HepG2 (cell line): Measurements from ENCODE around the gene BCL11B. TPM values are rescaled to one million over a fixed set of nuclear protein-coding genes. Genes with fewer than 3 reads are reported as not detected.

Source experiments
- AKAP8 ChIP-seq: sonication (generic); formaldehyde crosslinking; IDR thresholded peaks from 2 replicates; pipeline ENCODE4 v1.5.1; 2020; ENCODE audit warnings: mild to moderate bottlenecking, missing genetic modification reagents
- BCL6 ChIP-seq: IDR thresholded peaks from 2 replicates; pipeline ENCODE4 v1.6.1; 2016; ENCODE audit warnings: missing genetic modification reagents, missing compliant biosample characterization
- HNF1A ChIP-seq, 2 experiments: sonication (generic) in 1 of 2; formaldehyde crosslinking in 1 of 2; IDR thresholded peaks; 2 replicates each; pipeline versions ENCODE4 v1.4.0 to v1.6.1; 2016 to 2020; ENCODE audit warnings: borderline replicate concordance in 1 of 2, low read depth in 1 of 2, mild to moderate bottlenecking in 1 of 2, missing genetic modification reagents in 1 of 2
- HOXA9 ChIP-seq: sonication (generic); formaldehyde crosslinking; IDR thresholded peaks from 2 replicates; pipeline ENCODE4 v1.8.1; 2022; ENCODE audit warnings: missing genetic modification reagents, mild to moderate bottlenecking, moderate library complexity, borderline replicate concordance
- LRRFIP1 ChIP-seq: sonication (generic); formaldehyde crosslinking; conservative IDR thresholded peaks from 2 replicates; pipeline ENCODE4 v1.4.0; 2020; ENCODE audit warnings: missing genetic modification reagents
- NFE2 ChIP-seq: sonication (generic); formaldehyde crosslinking; IDR thresholded peaks from 2 replicates; pipeline ENCODE4 v1.4.0; 2020; ENCODE audit warnings: missing genetic modification reagents
- NFYB ChIP-seq: sonication (generic); formaldehyde crosslinking; IDR thresholded peaks from 2 replicates; pipeline ENCODE4 v1.4.0; 2020; ENCODE audit warnings: missing genetic modification reagents
- PATZ1 ChIP-seq: sonication (generic); formaldehyde crosslinking; IDR thresholded peaks from 2 replicates; pipeline ENCODE4 v1.4.0; 2020; ENCODE audit warnings: missing genetic modification reagents
- RNF2 ChIP-seq: fragments of 450-650 bp; conservative IDR thresholded peaks from 2 replicates; pipeline ENCODE4 v1.6.1; 2016; ENCODE audit warnings: low read depth
- SOX6 ChIP-seq, 2 experiments: fragments of 450-650 bp in 1 of 2; sonication (generic) in 1 of 2; formaldehyde crosslinking in 1 of 2; IDR thresholded peaks; 2 replicates each; pipeline versions ENCODE4 v1.4.0 to v1.6.1; 2017 to 2020; ENCODE audit warnings: antibody characterized with exemption in 1 of 2, mild to moderate bottlenecking in 1 of 2, missing genetic modification reagents in 1 of 2
- ZBTB43 ChIP-seq: sonication (generic); formaldehyde crosslinking; conservative IDR thresholded peaks from 2 replicates; pipeline ENCODE4 v1.4.0; 2020; ENCODE audit warnings: missing genetic modification reagents
- ZNF24 ChIP-seq: fragments of 450-650 bp; IDR thresholded peaks from 2 replicates; pipeline ENCODE4 v1.6.1; 2017; ENCODE audit warnings: antibody characterized with exemption, mild to moderate bottlenecking
- ZNF275 ChIP-seq: sonication (generic); formaldehyde crosslinking; IDR thresholded peaks from 2 replicates; pipeline ENCODE4 v1.8.0; 2022; ENCODE audit warnings: missing genetic modification reagents, mild to moderate bottlenecking, inconsistent platforms, borderline replicate concordance
- ZNF350 ChIP-seq: sonication (generic); formaldehyde crosslinking; IDR thresholded peaks from 2 replicates; pipeline ENCODE4 v1.4.0; 2020; ENCODE audit warnings: mild to moderate bottlenecking, low read depth, missing genetic modification reagents, borderline replicate concordance
- ZNF576 ChIP-seq: sonication (generic); formaldehyde crosslinking; IDR thresholded peaks from 2 replicates; pipeline ENCODE4 v1.4.0; 2020; ENCODE audit warnings: mild to moderate bottlenecking, missing genetic modification reagents
- ZNF7 ChIP-seq: IDR thresholded peaks from 2 replicates; pipeline ENCODE4 v1.6.1; 2016; ENCODE audit warnings: missing biosample characterization, missing genetic modification reagents
- ZSCAN12 ChIP-seq: sonication (generic); formaldehyde crosslinking; IDR thresholded peaks from 2 replicates; pipeline ENCODE4 v1.9.0; 2021; ENCODE audit warnings: mild to moderate bottlenecking, missing genetic modification reagents
- polyA plus RNA-seq, 8 experiments: library from polyadenylated mRNA; depleted of rRNA in 3 of 8; stranded (reverse) in 7 of 8; unstranded in 1 of 8; fragments of >200 nt; fragmentation: Illumina TruSeq in 4 of 8; extraction: Trizol in 4 of 8; gene quantifications; 2 replicates each; pipeline versions ENCODE4 v1.2.1 to v1.2.3, GENCODE V29; 2011 to 2016; ENCODE audit warnings: low read depth in 4 of 8, missing spikeins in 1 of 8, mixed read lengths in 1 of 8; ENCODE audit not compliant: insufficient read depth in 1 of 8
- total RNA-seq, 5 experiments: library from RNA; depleted of rRNA; stranded (reverse); fragments of >200 nt; fragmentation: Illumina TruSeq; extraction: Trizol; gene quantifications; 2 replicates each; pipeline ENCODE4 v1.2.3, GENCODE V29; 2016; ENCODE audit warnings: low read depth in 1 of 5

Gene BCL11B
- total and polyA plus RNA-seq, 2 of the 13 experiments (the other 11 are each of a cell fraction or from before 2014, with no cell fraction given), result not detected

- TF ChIP-seq PATZ1 (CRISPR knock-in tag), result 0 out of 2 replicates have a peak, but pooled peaks have one; percentile 30
- TF ChIP-seq NFE2 (CRISPR knock-in tag), result no peak
- no peak for TF ChIP-seq SOX6 (IDR thresholded peaks at IDR 0.05)
- peak; percentile 37; the same call in 1 of the 2 replicates for TF ChIP-seq SOX6 (CRISPR knock-in tag; IDR thresholded peaks at IDR 0.05)
- no peak for TF ChIP-seq HOXA9 (CRISPR knock-in tag)
- no peak for TF ChIP-seq ZNF24
- TF ChIP-seq ZNF350 (CRISPR knock-in tag), result no peak
- TF ChIP-seq ZSCAN12, result no peak
- TF ChIP-seq BCL6, result peak; percentile 35; the same call in 1 of the 2 replicates
- TF ChIP-seq HNF1A (IDR thresholded peaks at IDR 0.05; ENCODE audit: low read depth), result no peak
- no peak for TF ChIP-seq HNF1A (CRISPR knock-in tag; IDR thresholded peaks at IDR 0.05; ENCODE audit: borderline replicate concordance)
- peak; percentile 75 for TF ChIP-seq ZBTB43
- no peak for TF ChIP-seq AKAP8
- no peak for TF ChIP-seq NFYB (CRISPR knock-in tag)
- no peak for TF ChIP-seq ZNF275 (CRISPR knock-in tag)
- no peak for TF ChIP-seq ZNF7 (CRISPR knock-in tag)
- no peak for TF ChIP-seq ZNF576 (CRISPR knock-in tag)
- TF ChIP-seq RNF2, result no peak
- no peak for TF ChIP-seq LRRFIP1 (CRISPR knock-in tag)
These were observed at the start of gene BCL11B (continued) for GRCh38 chr14:99271951-99272631.
